ENCODE measurements around the gene SNCB.

Gene SNCB

DNA sequence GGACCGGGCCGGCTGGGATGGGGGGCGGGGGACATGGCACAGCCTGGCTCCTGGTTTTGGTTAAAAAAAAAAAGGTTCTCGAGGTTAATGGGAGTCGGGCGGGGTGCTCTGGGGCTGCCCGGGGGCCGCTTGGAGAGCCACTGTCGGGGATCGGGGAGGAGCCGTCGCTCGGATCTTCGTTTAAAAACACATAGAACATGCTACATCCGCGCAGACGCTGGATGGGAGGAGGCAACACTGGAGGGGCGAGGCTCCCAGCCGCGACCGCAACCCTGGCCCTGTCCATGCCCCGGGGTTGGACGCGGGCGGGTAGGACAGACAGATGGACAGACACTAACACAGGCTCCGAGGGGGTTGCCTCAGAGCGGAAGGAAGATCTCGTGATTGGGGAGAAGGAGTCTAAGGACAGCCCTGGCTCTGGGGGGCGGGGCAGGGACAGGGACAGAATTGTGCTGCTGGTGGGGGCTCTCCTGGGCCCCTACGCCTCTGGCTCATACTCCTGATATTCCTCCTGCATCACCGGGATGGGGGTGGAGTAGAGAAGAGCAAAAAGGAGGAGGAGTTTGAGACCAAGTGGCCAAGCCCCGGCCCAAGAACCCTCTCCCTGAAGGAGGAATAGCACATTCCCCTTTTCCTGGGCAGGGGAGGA lies 9.9 kb downstream of the SNCB start:
- no peaks in the 10 kb centered on the region for H3K36me3 ChIP-seq
- H3K4me3 ChIP-seq (ENCODE audit: low read depth, low read length) = no peak overlapping the region
- TF ChIP-seq, protein P1, sequence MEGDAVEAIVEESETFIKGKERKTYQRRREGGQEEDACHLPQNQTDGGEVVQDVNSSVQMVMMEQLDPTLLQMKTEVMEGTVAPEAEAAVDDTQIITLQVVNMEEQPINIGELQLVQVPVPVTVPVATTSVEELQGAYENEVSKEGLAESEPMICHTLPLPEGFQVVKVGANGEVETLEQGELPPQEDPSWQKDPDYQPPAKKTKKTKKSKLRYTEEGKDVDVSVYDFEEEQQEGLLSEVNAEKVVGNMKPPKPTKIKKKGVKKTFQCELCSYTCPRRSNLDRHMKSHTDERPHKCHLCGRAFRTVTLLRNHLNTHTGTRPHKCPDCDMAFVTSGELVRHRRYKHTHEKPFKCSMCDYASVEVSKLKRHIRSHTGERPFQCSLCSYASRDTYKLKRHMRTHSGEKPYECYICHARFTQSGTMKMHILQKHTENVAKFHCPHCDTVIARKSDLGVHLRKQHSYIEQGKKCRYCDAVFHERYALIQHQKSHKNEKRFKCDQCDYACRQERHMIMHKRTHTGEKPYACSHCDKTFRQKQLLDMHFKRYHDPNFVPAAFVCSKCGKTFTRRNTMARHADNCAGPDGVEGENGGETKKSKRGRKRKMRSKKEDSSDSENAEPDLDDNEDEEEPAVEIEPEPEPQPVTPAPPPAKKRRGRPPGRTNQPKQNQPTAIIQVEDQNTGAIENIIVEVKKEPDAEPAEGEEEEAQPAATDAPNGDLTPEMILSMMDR (IDR thresholded peaks at IDR 0.05; ENCODE audit: low read depth, low read length) = no peak
- peaks cover 2% of the 10 kb centered on the region; the same call in 1 of the 2 replicates for H3K4me1 ChIP-seq
- no peaks in the 10 kb centered on the region for H3K9me3 ChIP-seq
- peaks cover 13% of the 10 kb centered on the region; the same call in 1 of the 2 replicates for H3K27me3 ChIP-seq
- no peak for DNase-seq

DNA sequence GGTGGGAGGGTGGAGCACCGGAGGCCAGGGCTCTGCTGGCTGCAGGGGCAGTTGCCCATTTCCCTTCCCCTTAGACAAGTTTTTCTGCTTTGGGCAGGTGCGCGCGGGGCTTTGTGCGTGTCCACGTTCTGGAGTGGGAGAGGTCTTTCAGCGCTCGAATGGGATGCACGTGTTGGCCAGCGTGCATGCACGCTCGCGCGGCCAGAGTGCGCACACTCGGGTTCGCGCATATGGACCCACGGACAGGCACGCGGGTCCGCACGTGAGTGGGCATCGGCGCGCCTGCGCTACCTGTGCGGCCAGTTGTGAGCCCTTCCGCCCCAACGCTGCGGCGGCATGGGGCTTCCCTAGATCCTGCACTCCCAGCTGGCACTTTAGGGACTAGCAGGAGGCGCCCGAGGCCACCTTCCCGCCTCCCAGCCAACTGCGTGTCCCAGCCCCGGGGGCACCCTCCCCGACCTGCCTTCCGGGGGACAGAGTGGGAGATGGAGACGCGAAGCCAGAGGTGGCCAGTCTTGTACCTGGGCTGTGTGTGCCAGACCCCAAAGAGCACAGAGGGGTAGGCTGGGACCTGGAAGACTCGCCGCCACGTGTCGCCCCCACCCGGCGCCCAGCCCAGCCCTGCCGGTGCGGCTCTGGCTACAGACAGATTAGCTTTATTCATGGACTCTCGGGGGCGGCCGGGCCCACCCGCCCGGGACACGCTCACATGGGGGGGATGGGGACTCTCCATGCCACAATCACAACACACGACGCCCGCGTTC lies 10.6 kb downstream of the SNCB start:
- Histone ChIP-seq H3K36me3 (no peaks in the 10 kb centered on the region), H3K27me3 (peaks cover 13% of the 10 kb centered on the region; the same call in 1 of the 2 replicates), H3K4me1 (peaks cover 2% of the 10 kb centered on the region; the same call in 1 of the 2 replicates), H3K4me3 (ENCODE audit: low read depth, low read length) (peak overlapping the region; percentile 23), H3K9me3 (no peaks in the 10 kb centered on the region)
- TF ChIP-seq, protein P1 (IDR thresholded peaks at IDR 0.05; ENCODE audit: low read depth, low read length) = no peak
- DNase-seq = no peak

DNA sequence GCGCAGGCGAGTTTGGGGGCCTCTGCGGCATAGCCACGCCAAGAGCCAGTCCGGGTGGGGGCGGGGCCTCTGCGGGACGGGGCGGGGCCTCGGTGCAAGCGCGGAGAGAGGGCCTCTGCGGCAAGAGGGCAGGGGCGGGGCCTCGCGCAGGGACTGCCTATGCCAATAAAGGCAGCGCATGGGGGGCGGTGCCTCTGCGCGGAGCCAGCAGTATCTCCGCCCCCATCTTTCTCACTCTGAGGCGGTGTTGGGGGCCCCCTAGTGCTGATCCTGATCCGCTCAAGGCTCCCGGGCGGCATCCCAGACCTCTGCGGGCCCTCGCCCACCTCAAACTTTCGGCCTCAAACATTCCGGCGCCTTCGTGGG lies 11.1 kb downstream of the SNCB start:
- no peaks in the 10 kb centered on the region for H3K9me3 ChIP-seq
- no peaks in the 10 kb centered on the region for H3K36me3 ChIP-seq
- peak overlapping the region; percentile 47 for H3K4me3 ChIP-seq (ENCODE audit: low read depth, low read length)
- TF ChIP-seq, protein P1 (IDR thresholded peaks at IDR 0.05; ENCODE audit: low read depth, low read length) = peak; percentile 52
- peaks cover 13% of the 10 kb centered on the region; the same call in 1 of the 2 replicates for H3K27me3 ChIP-seq
- DNase-seq = peak; percentile 99
- H3K4me1 ChIP-seq = peaks cover 3% of the 10 kb centered on the region

DNA sequence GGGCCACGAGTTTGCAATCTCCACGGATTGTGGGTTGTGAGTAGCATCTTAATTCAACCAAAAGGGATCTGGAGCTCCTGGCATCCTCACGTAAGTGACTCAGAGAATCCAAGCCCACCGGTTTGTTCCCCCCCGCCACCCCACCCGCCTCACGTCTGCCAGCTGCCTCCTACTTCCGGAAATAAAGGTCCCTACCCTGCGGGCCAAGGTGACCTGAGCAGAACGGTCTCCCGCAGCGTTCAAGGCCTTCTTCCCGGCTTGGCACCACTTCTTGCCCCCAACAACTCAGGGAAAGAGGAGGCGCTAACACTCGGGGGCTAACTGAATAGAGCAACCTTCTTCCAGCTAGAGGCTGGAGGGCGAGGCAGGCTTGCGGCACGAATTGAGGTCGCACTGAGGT lies 11.6 kb downstream of the SNCB start:
- DNase-seq = peak; percentile 38
- H3K4me3 ChIP-seq (ENCODE audit: low read depth, low read length) = peak overlapping the region; percentile 47
- H3K9me3 ChIP-seq = no peaks in the 10 kb centered on the region
- no peaks in the 10 kb centered on the region for H3K36me3 ChIP-seq
- peaks cover 5% of the 10 kb centered on the region for H3K4me1 ChIP-seq
- TF ChIP-seq, protein P1 (IDR thresholded peaks at IDR 0.05; ENCODE audit: low read depth, low read length) = no peak
- H3K27me3 ChIP-seq = peaks cover 13% of the 10 kb centered on the region; the same call in 1 of the 2 replicates

DNA sequence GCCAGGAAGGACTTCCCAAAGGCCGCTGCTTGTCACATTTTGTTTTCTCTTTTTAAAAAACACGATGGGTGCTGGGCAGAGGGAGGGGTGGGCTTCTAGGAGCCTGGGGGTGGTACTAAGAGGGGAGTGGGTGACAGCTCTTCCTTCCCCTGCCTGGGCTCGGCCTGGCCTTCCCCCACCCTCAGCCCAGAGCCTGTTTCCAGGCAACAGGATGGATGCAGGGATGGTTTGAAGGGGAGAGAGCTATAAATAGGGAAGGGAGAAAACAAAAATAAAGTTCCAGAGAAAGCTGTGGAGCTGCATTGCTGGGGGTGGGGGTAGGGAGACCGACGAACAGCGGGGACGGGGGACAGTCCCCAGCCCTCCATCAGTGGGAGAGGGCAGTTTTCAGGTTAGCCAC lies 13.8 kb downstream of the SNCB start:
- no peak for DNase-seq
- TF ChIP-seq, protein P1 (IDR thresholded peaks at IDR 0.05; ENCODE audit: low read depth, low read length) = no peak
- no peak overlapping the region for H3K4me3 ChIP-seq (ENCODE audit: low read depth, low read length)
- no peaks in the 10 kb centered on the region for H3K9me3 ChIP-seq
- H3K36me3 ChIP-seq = no peaks in the 10 kb centered on the region
- H3K27me3 ChIP-seq = peaks cover 13% of the 10 kb centered on the region; the same call in 1 of the 2 replicates
- H3K4me1 ChIP-seq = peaks cover 10% of the 10 kb centered on the region
